ENCODE measurements around the gene GJE1.
"Not testable (repeated sequence)": the region's sequence is repeated elsewhere in the genome, so short reads cannot be mapped to it uniquely, and the experiment has no call there.

Gene GJE1

GRCh38 chr6:142132625-142133024 lies at the start of gene GJE1:
TSS of gene GJE1 (plus strand) at chr6:142132925. CDS start at chr6:142133159, 234 bp downstream.
- DNase-seq (ENCODE audit: low read depth), result no peak

GRCh38 chr6:142087950-142088857 lies 44.5 kb upstream of the GJE1 start:
- no peak for DNase-seq (ENCODE audit: low read depth)

- no peak for DNase-seq (ENCODE audit: low read depth)
Observed at GRCh38 chr6:142088858-142089216, 43.9 kb upstream of the GJE1 start.

- not testable (repeated sequence) for DNase-seq (ENCODE audit: low read depth)
Observed at GRCh38 chr6:142104820-142105219, 27.9 kb upstream of the GJE1 start.

GRCh38 chr6:142110820-142111219 lies 21.9 kb upstream of the GJE1 start:
- DNase-seq (ENCODE audit: low read depth), result not testable (repeated sequence)

- DNase-seq (ENCODE audit: low read depth), result peak; percentile 47
Observed at GRCh38 chr6:142112451-142113061, 20.2 kb upstream of the GJE1 start.

GRCh38 chr6:142117366-142117765 lies 15.4 kb upstream of the GJE1 start:
- DNase-seq (ENCODE audit: low read depth), result no peak

- no peak for DNase-seq (ENCODE audit: low read depth)
Observed at GRCh38 chr6:142118328-142118727, 14.4 kb upstream of the GJE1 start.

- no peak for DNase-seq (ENCODE audit: low read depth)
Observed at GRCh38 chr6:142118925-142119324, 13.8 kb upstream of the GJE1 start.

- no peak for DNase-seq (ENCODE audit: low read depth)
Observed at GRCh38 chr6:142121342-142121741, 11.4 kb upstream of the GJE1 start.

- no peak for DNase-seq (ENCODE audit: low read depth)
Observed at GRCh38 chr6:142130814-142131213, 1.9 kb upstream of the GJE1 start.

- no peak for DNase-seq (ENCODE audit: low read depth)
Observed at GRCh38 chr6:142138876-142139275, 6.2 kb downstream of the GJE1 start.

GRCh38 chr6:142141531-142141930 lies 8.8 kb downstream of the GJE1 start:
- not testable (repeated sequence) for DNase-seq (ENCODE audit: low read depth)

- DNase-seq (ENCODE audit: low read depth), result peak; percentile 91
Observed at GRCh38 chr6:142146828-142147662, 14.3 kb downstream of the GJE1 start, which contains the start of the genes NMBR and VTA1. TSS of gene NMBR (minus strand) at chr6:142147122. CDS start at chr6:142088658, 58,464 bp downstream. TSS of gene VTA1 (plus strand) at chr6:142147263. CDS start at chr6:142147288, 25 bp downstream.

- no peak for DNase-seq (ENCODE audit: low read depth)
Observed at GRCh38 chr6:142152746-142153145, 20.0 kb downstream of the GJE1 start.

GRCh38 chr6:142153196-142153595 lies 20.5 kb downstream of the GJE1 start:
- DNase-seq (ENCODE audit: low read depth), result no peak

- no peak for DNase-seq (ENCODE audit: low read depth)
Observed at GRCh38 chr6:142154336-142154735, 21.6 kb downstream of the GJE1 start.

- DNase-seq (ENCODE audit: low read depth), result no peak
Observed at GRCh38 chr6:142155091-142155490, 22.4 kb downstream of the GJE1 start.

- DNase-seq (ENCODE audit: low read depth), result no peak
Observed at GRCh38 chr6:142155895-142156757, 23.4 kb downstream of the GJE1 start.

GRCh38 chr6:142156758-142157068 lies 24.0 kb downstream of the GJE1 start:
- not testable (repeated sequence) for DNase-seq (ENCODE audit: low read depth)

GRCh38 chr6:142162780-142163179 lies 30.1 kb downstream of the GJE1 start:
- no peak for DNase-seq (ENCODE audit: low read depth)

All from activated T-cell treated with anti-CD3 and anti-CD28 coated beads for 48 hours (primary cell).